Cerebellar nuclear complex (tissue), 1 donor: ENCODE results near the gene KRT35.

Source experiments
- DNase-seq, 2 experiments: peaks; one replicate each; lab custom pipeline; 2025; lab: John Stamatoyannopoulos, UW

The KRT35 gene

DNA sequence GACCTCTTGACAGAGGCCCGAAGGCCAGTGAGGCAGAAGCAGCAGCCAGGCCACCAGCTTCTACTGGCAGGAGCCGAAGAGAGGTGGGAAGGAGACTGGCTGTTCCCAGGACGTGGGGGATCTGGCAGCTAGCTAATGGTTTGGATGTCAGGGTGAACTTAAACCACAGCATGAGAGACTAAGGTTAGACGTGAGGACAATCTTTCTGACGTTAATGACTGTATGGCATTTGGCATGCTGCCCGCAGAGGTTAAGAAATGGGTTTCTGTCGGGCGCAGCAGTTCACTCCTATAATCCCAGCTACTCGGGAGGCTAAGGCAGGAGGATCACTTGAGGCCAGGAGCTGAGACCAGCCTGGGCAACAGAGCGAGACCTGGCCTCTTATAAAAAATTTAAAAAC lies 30.8 kb upstream of the KRT35 start:
- DNase-seq, result no peak

DNA sequence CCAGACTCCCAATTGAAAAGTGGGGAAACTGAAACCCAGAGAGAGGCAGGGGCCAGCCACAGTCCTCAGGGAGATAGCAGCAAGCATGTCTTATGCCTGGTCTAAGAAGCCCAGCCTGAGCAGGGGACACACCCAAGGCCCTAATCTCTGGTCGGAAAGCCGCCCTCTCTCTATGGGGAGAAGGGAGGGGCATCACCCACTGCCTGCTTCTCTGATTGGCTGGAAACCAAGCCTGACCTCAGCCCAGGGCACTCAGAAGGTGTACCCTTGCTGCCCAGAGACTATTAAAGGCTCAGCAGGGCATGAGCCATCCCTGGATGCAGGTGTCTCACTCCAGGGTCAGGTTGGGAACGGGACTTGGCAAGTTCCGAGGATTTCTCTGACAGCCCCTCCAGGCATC lies 30.2 kb upstream of the KRT35 start:
- no peak for DNase-seq

DNA sequence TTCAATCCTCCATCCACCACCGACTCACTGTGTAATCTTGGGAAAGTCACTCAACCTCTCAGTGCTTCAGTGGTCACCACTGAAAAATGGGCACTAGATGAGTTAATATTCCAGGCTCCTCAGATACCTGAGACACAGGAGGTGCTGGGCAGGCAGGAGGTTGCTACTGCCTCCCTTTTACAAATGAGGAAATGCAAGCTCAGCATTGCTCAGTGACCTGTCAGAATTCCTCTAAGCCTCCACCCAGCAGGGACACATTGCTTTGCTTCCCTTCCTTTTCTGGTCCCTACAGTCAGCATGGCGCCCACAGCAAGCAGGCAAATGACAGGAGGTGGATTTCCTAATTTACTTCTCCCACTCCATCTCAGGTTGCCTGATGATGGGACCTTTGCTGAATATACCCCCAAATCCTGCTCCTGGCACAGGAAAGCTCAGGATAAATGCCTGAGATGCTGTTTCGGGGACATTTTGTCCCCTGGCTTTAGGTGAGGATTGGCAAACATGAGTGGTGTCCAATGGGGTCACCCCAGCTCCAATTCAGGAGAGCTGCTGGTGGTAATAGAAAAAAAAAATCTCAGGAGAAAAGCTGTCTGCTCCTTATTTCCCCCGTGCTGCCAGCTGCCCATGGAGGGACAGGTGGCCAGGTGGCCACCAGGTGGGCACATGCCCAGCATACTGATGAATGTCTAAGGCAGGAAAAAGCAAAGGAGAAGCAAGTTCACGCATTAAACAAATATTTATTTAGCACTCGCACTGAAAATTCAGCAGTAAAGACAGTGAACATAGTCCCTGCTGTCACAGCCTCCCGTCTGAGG lies 29.5 kb upstream of the KRT35 start:
- no peak for DNase-seq

DNA sequence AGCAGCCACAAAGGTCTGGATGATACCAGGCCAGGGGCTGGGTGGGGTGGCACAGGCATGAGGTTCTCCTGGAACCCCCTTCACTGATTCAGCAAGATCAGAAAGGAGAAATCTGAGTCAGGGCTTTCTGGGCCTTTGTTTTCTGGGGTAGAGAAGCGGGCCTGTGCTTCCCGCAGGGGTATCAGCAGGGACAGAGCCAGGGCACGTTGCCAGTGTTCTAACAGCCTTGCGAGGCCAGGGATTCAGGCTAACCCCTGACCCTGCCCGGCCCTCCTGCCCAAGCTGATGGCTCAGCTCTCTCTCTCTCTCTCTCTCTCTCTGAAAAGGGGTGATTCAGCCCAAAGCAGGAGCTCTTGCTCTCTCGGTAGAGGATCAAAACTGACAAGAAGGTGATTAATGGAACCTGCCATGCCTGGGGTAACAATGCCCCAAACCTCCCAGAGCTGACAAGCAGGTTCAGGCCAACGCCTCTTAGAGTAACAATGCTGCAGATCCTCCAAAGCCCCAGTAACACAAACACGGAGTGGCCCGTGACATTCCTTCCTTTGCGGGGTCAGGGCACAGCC lies 26.4 kb upstream of the KRT35 start:
- DNase-seq, result no peak

- DNase-seq, result no peak
Observed at GRCh38 chr17:41505809-41506767, 25.1 kb upstream of the KRT35 start.

DNA sequence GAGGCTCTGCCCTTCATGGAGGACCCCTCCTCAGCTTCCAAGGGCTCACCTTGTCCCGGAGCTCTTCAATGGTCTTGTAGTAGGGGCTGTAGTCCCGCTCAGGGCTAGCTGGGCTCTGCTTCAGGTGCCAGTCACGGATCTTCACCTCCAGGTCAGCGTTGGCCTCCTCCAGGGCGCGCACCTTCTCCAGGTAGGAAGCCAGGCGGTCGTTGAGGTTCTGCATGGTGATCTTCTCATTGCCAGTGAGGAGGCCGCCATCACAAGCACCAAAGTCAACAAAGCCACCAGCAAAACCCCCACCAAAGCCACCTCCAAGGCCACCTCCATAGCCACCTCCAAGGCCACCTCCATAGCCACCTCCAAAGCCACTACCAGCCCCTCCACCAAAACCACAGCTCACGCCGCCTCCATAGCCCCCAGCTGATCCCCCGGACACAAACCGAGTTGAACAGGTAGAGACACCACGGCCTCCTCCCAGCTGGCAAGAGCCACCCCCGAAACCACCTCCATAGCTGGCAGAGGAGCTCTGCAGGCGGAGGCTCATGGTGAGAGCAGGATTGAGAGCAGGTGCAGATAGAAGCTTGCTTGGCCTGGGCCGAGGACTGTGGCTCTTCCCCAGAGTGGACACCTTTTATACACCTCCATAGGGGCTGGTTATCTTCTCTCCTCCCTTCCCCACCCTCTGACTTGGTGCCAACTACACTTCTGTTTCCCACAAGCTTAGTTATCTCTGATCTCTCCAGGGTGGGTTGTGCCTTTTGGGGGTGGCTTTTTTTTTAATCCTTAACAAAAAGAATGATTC lies 24.3 kb upstream of the KRT35 start, which contains the start of gene KRT13:
Gene KRT13, minus strand, starts transcription at position 606 of the 802 bp plus-strand sequence. Its CDS starts 62 bp downstream, at position 544.
- no peak for DNase-seq

GRCh38 chr17:41504246-41504977 lies 23.5 kb upstream of the KRT35 start:
- no peak for DNase-seq

DNA sequence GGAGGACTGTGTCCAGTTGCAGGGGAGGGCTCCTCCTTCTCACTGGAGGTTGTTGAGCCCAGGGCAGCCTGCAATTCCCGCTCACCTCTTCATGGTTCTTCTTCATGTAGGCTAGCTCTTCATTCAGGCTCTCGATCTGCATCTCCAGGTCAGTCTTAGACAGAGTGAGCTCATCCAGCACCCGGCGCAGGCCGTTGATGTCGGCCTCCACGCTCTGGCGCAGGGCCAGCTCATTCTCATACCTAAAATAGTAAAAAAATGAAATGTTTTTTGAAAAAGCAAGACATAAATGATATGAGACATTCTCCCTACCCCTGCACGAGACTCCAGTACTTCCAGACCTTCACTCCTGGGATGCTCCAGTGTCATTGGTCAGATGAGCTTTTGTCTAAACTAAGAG lies 22.3 kb upstream of the KRT35 start:
- DNase-seq, result no peak

DNA sequence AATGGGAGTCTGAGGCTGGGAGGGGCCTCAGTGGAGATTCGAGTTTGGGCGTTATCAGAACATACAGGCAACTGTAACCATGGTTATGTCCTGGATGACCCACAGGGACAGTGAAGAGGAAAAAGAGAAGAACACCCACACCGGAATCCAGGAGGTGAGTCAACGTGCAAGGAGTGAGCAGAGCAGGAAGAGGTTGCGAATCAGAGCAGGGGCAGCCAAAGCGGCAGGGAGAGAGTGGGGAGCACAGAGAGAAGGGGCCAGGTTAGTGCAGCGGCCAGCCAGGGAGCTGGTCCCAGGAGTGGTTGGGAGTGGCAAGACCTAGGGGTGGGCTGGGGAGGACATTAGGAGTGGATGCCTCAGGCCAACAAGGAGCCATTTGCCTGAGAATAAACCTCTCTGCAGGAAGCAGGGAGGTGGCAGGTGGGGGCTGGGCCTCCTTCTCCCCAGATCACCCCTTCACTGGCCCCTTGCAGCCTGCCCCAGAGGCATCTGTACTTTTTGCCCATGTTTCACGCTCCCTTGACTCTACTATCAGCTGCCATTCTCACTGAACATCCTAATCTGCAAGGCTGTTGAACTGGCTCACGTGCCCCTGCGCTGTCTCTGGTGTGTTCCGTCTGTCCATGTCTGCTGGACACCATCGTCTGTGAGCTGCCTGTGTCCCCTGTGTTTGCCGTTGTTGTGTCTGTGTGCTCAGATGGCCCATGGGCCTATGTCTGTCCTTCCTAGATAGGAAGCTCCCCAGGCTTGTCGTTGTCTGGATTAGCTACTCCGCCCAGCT lies 19.4 kb upstream of the KRT35 start:
- no peak for DNase-seq

- no peak for DNase-seq
Observed at GRCh38 chr17:41499714-41500113, 18.8 kb upstream of the KRT35 start.

GRCh38 chr17:41498276-41498675 lies 17.3 kb upstream of the KRT35 start:
- no peak for DNase-seq

GRCh38 chr17:41496803-41497484 lies 16.0 kb upstream of the KRT35 start:
- DNase-seq, result no peak

DNA sequence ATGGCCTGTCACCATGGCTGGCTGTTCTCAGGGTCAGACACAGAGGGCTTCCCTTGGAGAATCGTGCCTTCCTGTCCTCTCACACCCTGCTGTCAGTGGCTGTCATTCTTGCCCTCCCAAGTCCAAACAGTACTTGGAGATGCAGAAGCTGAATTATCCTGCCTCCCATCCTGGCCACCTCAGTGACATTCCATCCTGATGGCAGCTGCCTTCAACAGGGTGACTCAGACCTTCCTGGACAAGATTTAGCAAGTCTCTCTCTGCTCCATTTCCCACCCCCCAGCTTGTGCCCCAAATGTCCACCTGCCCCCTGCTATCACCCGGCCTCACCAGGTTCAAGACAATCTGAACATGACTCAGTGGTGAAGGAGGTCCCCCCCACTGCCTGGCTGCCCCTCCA lies 13.6 kb upstream of the KRT35 start:
- DNase-seq, result no peak

GRCh38 chr17:41492771-41493170 lies 11.8 kb upstream of the KRT35 start:
- DNase-seq, result no peak

DNA sequence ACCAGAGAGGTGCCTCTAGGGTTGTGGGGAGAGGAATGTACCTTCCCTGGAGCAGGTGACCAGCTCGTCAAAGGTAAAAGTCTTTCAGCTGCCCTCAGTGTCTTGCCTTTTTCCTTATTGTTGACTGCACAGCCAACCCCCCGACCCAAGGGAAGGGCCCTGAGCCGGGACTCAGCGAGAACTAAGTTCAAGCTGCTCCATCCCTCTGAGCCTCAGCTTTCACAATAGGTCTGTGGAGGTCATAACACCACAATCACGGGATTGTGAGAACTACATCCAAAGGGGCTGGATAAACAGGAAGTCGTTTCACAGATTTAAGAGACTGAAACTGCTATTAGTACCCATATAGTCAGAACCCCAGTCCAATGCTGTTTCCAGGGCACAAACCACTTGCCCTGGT lies 11.4 kb upstream of the KRT35 start:
- DNase-seq, result no peak

DNA sequence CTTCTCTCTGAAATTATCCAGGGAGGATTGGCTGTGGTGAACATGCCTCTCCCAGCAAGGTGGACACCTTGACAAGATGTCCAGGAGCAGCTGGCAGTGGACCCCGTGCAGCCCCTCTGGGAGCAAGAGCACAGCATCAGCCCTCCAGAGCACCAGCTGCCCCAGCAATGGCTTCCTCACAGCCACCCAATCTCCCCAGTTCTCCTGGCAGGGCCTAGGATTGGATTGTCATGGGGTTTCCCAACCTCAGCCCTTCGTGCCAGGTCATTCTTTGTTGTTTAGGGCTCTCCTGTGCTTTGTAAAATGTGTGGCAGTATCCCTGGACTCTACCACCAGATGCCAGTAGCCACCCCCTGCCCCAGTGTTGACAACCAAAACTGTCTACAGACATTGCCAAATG lies 10.5 kb upstream of the KRT35 start:
- no peak for DNase-seq

- DNase-seq, result no peak
Observed at GRCh38 chr17:41490000-41490990, 9.3 kb upstream of the KRT35 start.

DNA sequence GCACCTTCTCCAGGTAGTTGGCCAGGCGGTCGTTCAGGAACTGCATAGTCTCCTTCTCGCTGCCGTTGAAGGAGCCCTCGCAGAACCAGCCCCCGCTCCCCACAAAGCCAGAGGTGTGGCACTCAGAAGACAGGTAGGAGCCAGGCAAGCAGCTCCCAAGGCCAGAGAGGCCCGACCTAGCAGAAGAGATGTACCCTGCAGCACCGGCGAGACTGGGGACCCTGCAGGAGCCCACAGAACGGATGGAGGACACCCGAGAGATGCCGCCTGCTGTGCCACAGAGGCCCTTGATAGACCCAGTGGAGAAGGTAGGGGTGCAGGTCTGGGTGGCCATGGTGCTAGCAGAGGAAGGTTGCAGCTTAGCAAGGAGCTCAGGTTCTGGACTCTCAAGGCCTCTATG lies 8.6 kb upstream of the KRT35 start, which contains the start of gene KRT36:
Gene KRT36, minus strand, starts transcription at position 380 of the 400 bp plus-strand sequence. Its CDS starts 46 bp downstream, at position 334.
- no peak for DNase-seq
